Breast epithelium (tissue), 4 donors: ENCODE results near the gene LTO1. TPM values are rescaled to one million over a fixed set of nuclear protein-coding genes. Genes with fewer than 3 reads are reported as not detected.
"Not testable (repeated sequence)": the region's sequence is repeated elsewhere in the genome, so short reads cannot be mapped to it uniquely, and the experiment has no call there.

Source experiments
- DNase-seq, 2 donors: peaks; one replicate each; pipeline ENCODE4 v3.0.0-alpha.2; 2019; ENCODE audit warnings: low spot score in 2 of 2
- H3K27ac ChIP-seq, 2 donors: fragments of 200-600 bp; sonication (generic) in 1 of 2; one replicate each; pipeline ENCODE4 v1.5.1; 2016 to 2019; ENCODE audit warnings: mild to moderate bottlenecking in 1 of 2
- H3K27me3 ChIP-seq, 2 donors: fragments of 200-600 bp; sonication (generic) in 1 of 2; one replicate each; pipeline versions ENCODE4 v1.5.1 to v1.6.0; 2017 to 2019; ENCODE audit warnings: control low read depth in 1 of 2, mild to moderate bottlenecking in 1 of 2
- H3K36me3 ChIP-seq: fragments of 200-600 bp; one replicate; pipeline ENCODE4 v1.5.1; 2019
- H3K4me1 ChIP-seq, 2 donors: fragments of 200-600 bp; sonication (generic); one replicate each; pipeline ENCODE4 v1.5.1; 2016 to 2019; ENCODE audit warnings: control low read depth in 1 of 2
- H3K4me3 ChIP-seq, 3 donors: fragments of 200-600 bp; sonication (generic); 1 replicate in 2 of 3; 2 replicates in 1 of 3; pipeline ENCODE4 v1.5.1; 2016 to 2019; ENCODE audit warnings: mild to moderate bottlenecking in 3 of 3, moderate library complexity in 2 of 3
- H3K9me3 ChIP-seq, 2 donors: fragments of 200-600 bp; sonication (generic) in 1 of 2; one replicate each; pipeline ENCODE4 v1.5.1; 2016 to 2019; ENCODE audit warnings: control low read depth in 1 of 2
- CTCF ChIP-seq, 3 donors: fragments of 450-650 bp; IDR thresholded peaks; one replicate each; pipeline ENCODE4 v1.5.1; 2016 to 2017; ENCODE audit warnings: antibody characterized with exemption in 3 of 3, mild to moderate bottlenecking in 3 of 3, moderate library complexity in 3 of 3
- POLR2A ChIP-seq: fragments of 450-650 bp; IDR thresholded peaks from one replicate; pipeline ENCODE4 v1.6.1; 2016; ENCODE audit warnings: antibody characterized with exemption, mild to moderate bottlenecking, moderate library complexity
- POLR2AphosphoS5 ChIP-seq, 3 donors: sonication (generic); formaldehyde crosslinking; IDR thresholded peaks; one replicate each; pipeline ENCODE4 v1.6.1; 2017; ENCODE audit warnings: antibody characterized with exemption in 3 of 3
- intact Hi-C: fragments of 100-400 bp; cut with DNase I; formaldehyde crosslinking; loops from one replicate; pipeline ENCODE4 v1.15.1; 2023; ENCODE audit warnings: low total_unique reads
- total RNA-seq, 3 donors: library from RNA; depleted of rRNA; stranded (reverse); fragments of >200 nt; gene quantifications; one replicate each; pipeline ENCODE4 v1.1.0, GENCODE V29; 2016

LTO1 gene
- total RNA-seq, 3 donors from 2014 or later: 14.1 to 25.5 (median 18.7) TPM

GRCh38 chr11:69697469-69697843, 22.3 kb upstream of the LTO1 start:
- Histone ChIP-seq H3K4me1 (no peaks in the 10 kb centered on the region), H3K9me3 (no peaks in the 10 kb centered on the region), H3K27ac (no peak overlapping the region), H3K4me3 (no peak overlapping the region), H3K36me3 (no peaks in the 10 kb centered on the region), H3K27me3 (peaks cover 0 to 40% of the 10 kb centered on the region in 2 donors)
- DNase-seq: no peak
- TF ChIP-seq POLR2AphosphoS5 (IDR thresholded peaks at IDR 0.05): no peak
- no peak for TF ChIP-seq POLR2A
- no peak for TF ChIP-seq CTCF (IDR thresholded peaks at IDR 0.05)
- intact Hi-C loops: no loop called here

GRCh38 chr11:69696749-69697468, 21.8 kb upstream of the LTO1 start:
- peaks cover 0 to 35% of the 10 kb centered on the region in 2 donors for H3K27me3 ChIP-seq
- no peaks in the 10 kb centered on the region for H3K36me3 ChIP-seq
- H3K4me1 ChIP-seq: no peaks in the 10 kb centered on the region
- no peak for DNase-seq
- no peak overlapping the region for H3K4me3 ChIP-seq
- intact Hi-C loops: no loop called here
- peaks cover 0 to 2% of the 10 kb centered on the region in 2 donors for H3K9me3 ChIP-seq
- H3K27ac ChIP-seq: no peak overlapping the region
- no peak for TF ChIP-seq CTCF (IDR thresholded peaks at IDR 0.05)

GRCh38 chr11:69695995-69696394, 20.8 kb upstream of the LTO1 start:
- H3K27me3 ChIP-seq: peaks cover 0 to 27% of the 10 kb centered on the region in 2 donors
- intact Hi-C loops: not testable (repeated sequence)

GRCh38 chr11:69695581-69695980, 20.4 kb upstream of the LTO1 start:
- Histone ChIP-seq H3K4me1 (no peaks in the 10 kb centered on the region), H3K27me3 (peaks cover 0 to 24% of the 10 kb centered on the region in 2 donors), H3K4me3 (no peak overlapping the region), H3K27ac (no peak overlapping the region), H3K9me3 (peaks cover 0 to 4% of the 10 kb centered on the region in 2 donors), H3K36me3 (no peaks in the 10 kb centered on the region)
- intact Hi-C loops: no loop called here
- no peak for DNase-seq
- no peak for TF ChIP-seq CTCF (IDR thresholded peaks at IDR 0.05)
- no peak for TF ChIP-seq POLR2AphosphoS5 (IDR thresholded peaks at IDR 0.05)
- TF ChIP-seq POLR2A: no peak

More at GRCh38 chr11:69695995-69696394, 20.8 kb upstream of the LTO1 start:
- not testable (repeated sequence) for H3K4me1 ChIP-seq, H3K9me3 ChIP-seq, H3K4me3 ChIP-seq, H3K27ac ChIP-seq, H3K36me3 ChIP-seq, DNase-seq

- Histone ChIP-seq H3K27ac (no peak overlapping the region), H3K4me1 (no peaks in the 10 kb centered on the region), H3K36me3 (no peaks in the 10 kb centered on the region), H3K27me3 (peaks cover 0 to 20% of the 10 kb centered on the region in 2 donors), H3K9me3 (peaks cover 0 to 4% of the 10 kb centered on the region in 2 donors), H3K4me3 (no peak overlapping the region)
- no peak for DNase-seq
- TF ChIP-seq POLR2AphosphoS5 (IDR thresholded peaks at IDR 0.05) (no peak), CTCF (IDR thresholded peaks at IDR 0.05) (no peak), POLR2A (no peak)
- intact Hi-C loops: no loop called here
Observed at GRCh38 chr11:69694781-69695180, 19.6 kb upstream of the LTO1 start.
